ENCODE measurements around the gene GPANK1.

GPANK1 gene

GRCh38 chr6:31642798-31643570 is 21.8 kb downstream of the GPANK1 start:
- no peak for TF ChIP-seq CTCF (IDR thresholded peaks at IDR 0.05; ENCODE audit: borderline replicate concordance, control extremely low read depth, extremely low read depth, insufficient read depth, missing control alignments)
- in situ Hi-C loops (cut with MboI; ENCODE audit: low sequenced_read_pairs, unreplicated experiment), result no loop called here
- no peak for DNase-seq (ENCODE audit: low spot score)

GRCh38 chr6:31641370-31641769 is 23.4 kb downstream of the GPANK1 start:
- no peak for TF ChIP-seq CTCF (IDR thresholded peaks at IDR 0.05; ENCODE audit: borderline replicate concordance, control extremely low read depth, extremely low read depth, insufficient read depth, missing control alignments)
- in situ Hi-C loops (cut with MboI; ENCODE audit: low sequenced_read_pairs, unreplicated experiment), result no loop called here
- DNase-seq (ENCODE audit: low spot score), result no peak

- TF ChIP-seq CTCF (IDR thresholded peaks at IDR 0.05; ENCODE audit: borderline replicate concordance, control extremely low read depth, extremely low read depth, insufficient read depth, missing control alignments), result no peak
- no peak for DNase-seq (ENCODE audit: low spot score)
- in situ Hi-C loops (cut with MboI; ENCODE audit: low sequenced_read_pairs, unreplicated experiment), result no loop called here
These were observed 24.2 kb downstream of the GPANK1 start for GRCh38 chr6:31640612-31641011.

GRCh38 chr6:31639449-31639861 is 25.3 kb downstream of the GPANK1 start:
- no peak for DNase-seq (ENCODE audit: low spot score)
- TF ChIP-seq CTCF (IDR thresholded peaks at IDR 0.05; ENCODE audit: borderline replicate concordance, control extremely low read depth, extremely low read depth, insufficient read depth, missing control alignments), result no peak
- in situ Hi-C loops (cut with MboI; ENCODE audit: low sequenced_read_pairs, unreplicated experiment), result no loop called here

- DNase-seq (ENCODE audit: low spot score), result no peak
- no peak for TF ChIP-seq CTCF (IDR thresholded peaks at IDR 0.05; ENCODE audit: borderline replicate concordance, control extremely low read depth, extremely low read depth, insufficient read depth, missing control alignments)
- in situ Hi-C loops (cut with MboI; ENCODE audit: low sequenced_read_pairs, unreplicated experiment), result no loop called here
These were observed 25.8 kb downstream of the GPANK1 start for GRCh38 chr6:31639043-31639442.

- no peak for DNase-seq (ENCODE audit: low spot score)
- no peak for TF ChIP-seq CTCF (IDR thresholded peaks at IDR 0.05; ENCODE audit: borderline replicate concordance, control extremely low read depth, extremely low read depth, insufficient read depth, missing control alignments)
- in situ Hi-C loops (cut with MboI; ENCODE audit: low sequenced_read_pairs, unreplicated experiment), result no loop called here
These were observed 27.9 kb downstream of the GPANK1 start for GRCh38 chr6:31636698-31637596.
